ENCODE data around the gene CD1C.
"Not testable (repeated sequence)": the region's sequence is repeated elsewhere in the genome, so short reads cannot be mapped to it uniquely, and the experiment has no call there.

Gene CD1C

GRCh38 chr1:158289811-158290210 is at the start of gene CD1C:
TSS of gene CD1C (plus strand) at chr1:158289923. CDS start at chr1:158290065, 142 bp downstream.
- no peak for DNase-seq

GRCh38 chr1:158246650-158247049 is 43.1 kb upstream of the CD1C start:
- no peak for DNase-seq

- no peak for DNase-seq
These were observed 41.6 kb upstream of the CD1C start for GRCh38 chr1:158248118-158248517.

- DNase-seq = no peak
These were observed 41.0 kb upstream of the CD1C start for GRCh38 chr1:158248771-158249170.

GRCh38 chr1:158249646-158250045 is 40.1 kb upstream of the CD1C start:
- no peak for DNase-seq

- no peak for DNase-seq
These were observed 38.6 kb upstream of the CD1C start for GRCh38 chr1:158251163-158251562.

GRCh38 chr1:158255656-158256055 is 34.1 kb upstream of the CD1C start:
- DNase-seq = no peak

GRCh38 chr1:158256747-158257146 is 33.0 kb upstream of the CD1C start:
- not testable (repeated sequence) for DNase-seq

GRCh38 chr1:158257888-158258287 is 31.8 kb upstream of the CD1C start:
- DNase-seq = no peak

- DNase-seq = no peak
These were observed 30.6 kb upstream of the CD1C start for GRCh38 chr1:158259117-158259516.

GRCh38 chr1:158272681-158273080 is 17.0 kb upstream of the CD1C start:
- DNase-seq = no peak

GRCh38 chr1:158274797-158275196 is 14.9 kb upstream of the CD1C start:
- no peak for DNase-seq

- DNase-seq = not testable (repeated sequence)
These were observed 7.3 kb upstream of the CD1C start for GRCh38 chr1:158282421-158282820.

GRCh38 chr1:158283965-158284364 is 5.8 kb upstream of the CD1C start:
- DNase-seq = no peak

- DNase-seq = no peak
These were observed 3.9 kb upstream of the CD1C start for GRCh38 chr1:158285756-158286241.

- DNase-seq = no peak
These were observed 3.2 kb upstream of the CD1C start for GRCh38 chr1:158286487-158286886.

GRCh38 chr1:158286941-158287346 is 2.8 kb upstream of the CD1C start:
- DNase-seq = no peak

- DNase-seq = no peak
These were observed 660 bp downstream of the CD1C start for GRCh38 chr1:158290321-158290844.

- DNase-seq = no peak
These were observed 6.1 kb downstream of the CD1C start for GRCh38 chr1:158295791-158296190.

GRCh38 chr1:158310623-158311022 is 20.9 kb downstream of the CD1C start:
- no peak for DNase-seq

- no peak for DNase-seq
These were observed 21.3 kb downstream of the CD1C start for GRCh38 chr1:158311066-158311465.

- DNase-seq = no peak
These were observed 34.1 kb downstream of the CD1C start for GRCh38 chr1:158323866-158324265.

GRCh38 chr1:158324395-158324794 is 34.7 kb downstream of the CD1C start:
- DNase-seq = no peak

GRCh38 chr1:158327481-158327880 is 37.8 kb downstream of the CD1C start:
- no peak for DNase-seq

GRCh38 chr1:158328426-158328825 is 38.7 kb downstream of the CD1C start:
- no peak for DNase-seq

- DNase-seq = no peak
These were observed 39.6 kb downstream of the CD1C start for GRCh38 chr1:158329300-158329699.
